ENCODE results near the gene GGN.
"Not testable (repeated sequence)": the region's sequence is repeated elsewhere in the genome, so short reads cannot be mapped to it uniquely, and the experiment has no call there.

The GGN gene

DNA sequence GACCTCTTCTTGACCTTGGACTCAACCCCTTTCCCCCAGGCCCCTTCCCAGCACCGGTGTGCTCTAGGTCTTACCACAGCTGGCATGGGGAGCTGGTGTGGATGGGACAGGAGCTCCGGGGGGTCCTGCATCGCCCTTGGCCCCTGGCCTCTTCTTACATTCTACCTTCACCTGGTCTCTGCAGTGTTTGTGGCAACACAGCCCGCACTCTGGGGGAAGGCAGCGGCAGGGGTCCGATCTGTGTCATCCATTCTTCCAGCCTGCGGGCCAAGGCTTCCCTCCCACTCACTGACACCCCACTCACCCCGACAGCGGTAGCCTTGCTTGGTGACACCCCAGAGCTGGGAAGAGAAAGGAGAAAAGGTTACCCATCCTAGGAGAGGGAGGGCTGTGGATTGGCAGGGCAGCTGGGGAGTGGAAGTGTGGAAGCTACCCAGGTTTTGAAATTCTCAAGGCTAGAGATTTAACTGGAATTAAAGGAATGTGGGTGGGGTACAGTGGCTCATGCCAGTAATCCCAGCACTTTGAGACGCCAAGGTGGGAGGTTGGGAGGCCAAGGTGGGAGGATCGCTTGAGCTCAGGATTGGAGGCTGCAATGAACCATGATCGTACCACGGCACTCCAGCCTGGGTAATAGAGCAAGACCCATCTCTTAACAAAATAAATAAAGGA, 23.3 kb upstream of the GGN start:
- no peak for DNase-seq

DNA sequence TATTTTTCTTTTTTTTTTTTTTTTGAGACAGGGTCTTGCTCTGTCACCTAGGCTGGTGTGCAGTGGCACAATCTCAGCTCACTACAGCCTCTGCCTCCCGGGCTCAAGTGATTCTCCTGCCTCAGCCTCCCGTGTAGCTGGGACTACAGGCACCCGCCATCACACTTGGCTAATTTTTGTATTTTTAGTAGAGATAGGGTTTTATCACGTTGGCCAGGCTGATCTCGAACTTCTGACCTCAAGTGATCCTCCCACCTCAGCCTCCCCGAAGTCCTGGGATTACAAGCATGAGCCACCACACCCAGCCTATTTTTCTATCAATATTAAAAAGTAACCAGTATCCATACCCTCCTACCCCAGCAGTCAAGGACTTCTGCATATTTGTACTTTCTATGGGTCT, 22.6 kb upstream of the GGN start:
- DNase-seq = not testable (repeated sequence)

DNA sequence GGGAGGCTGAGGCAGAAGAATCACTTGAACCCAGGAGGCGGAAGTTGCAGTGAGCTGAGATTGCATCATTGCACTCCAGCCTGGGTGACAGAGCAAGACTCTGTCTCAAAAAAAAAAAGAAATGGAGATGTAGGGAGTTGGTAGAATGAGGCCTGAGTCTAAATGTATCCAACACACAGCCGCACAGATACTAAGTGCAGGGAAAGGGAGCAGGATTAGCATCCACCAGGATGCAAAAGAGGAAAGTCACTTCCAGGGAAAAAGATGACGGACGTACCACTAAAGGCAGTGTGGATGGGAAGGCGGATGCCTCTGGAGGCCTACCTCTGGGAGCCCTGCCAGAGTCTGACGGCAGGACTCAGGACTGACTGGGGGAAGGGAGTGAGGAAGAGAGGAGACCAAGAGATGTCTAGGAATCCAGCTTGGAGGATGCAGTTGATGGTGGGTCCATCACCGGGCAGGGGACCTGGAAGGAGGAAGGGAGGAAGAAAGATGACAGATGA, 21.8 kb upstream of the GGN start:
- no peak for DNase-seq

DNA sequence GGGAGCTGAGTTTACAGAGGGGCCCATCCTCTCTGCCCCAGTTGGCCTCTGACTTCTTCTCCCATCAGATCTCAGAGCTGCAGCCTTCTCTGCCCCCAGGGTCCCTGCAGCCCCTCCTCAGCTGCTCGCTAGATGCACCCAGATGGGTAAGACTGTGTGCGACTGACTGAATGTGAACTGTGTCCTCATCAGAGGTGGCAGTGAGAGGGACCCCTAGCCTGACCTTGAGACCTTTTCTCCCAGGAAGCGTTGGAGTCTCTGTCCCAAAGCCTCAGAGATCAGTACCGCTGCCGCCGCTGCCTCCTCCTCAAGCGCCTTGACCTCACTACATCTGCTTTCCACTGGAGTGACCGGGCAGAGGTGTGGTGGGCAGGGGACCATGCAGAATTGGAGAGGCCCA, 17.4 kb upstream of the GGN start:
- no peak for DNase-seq

DNA sequence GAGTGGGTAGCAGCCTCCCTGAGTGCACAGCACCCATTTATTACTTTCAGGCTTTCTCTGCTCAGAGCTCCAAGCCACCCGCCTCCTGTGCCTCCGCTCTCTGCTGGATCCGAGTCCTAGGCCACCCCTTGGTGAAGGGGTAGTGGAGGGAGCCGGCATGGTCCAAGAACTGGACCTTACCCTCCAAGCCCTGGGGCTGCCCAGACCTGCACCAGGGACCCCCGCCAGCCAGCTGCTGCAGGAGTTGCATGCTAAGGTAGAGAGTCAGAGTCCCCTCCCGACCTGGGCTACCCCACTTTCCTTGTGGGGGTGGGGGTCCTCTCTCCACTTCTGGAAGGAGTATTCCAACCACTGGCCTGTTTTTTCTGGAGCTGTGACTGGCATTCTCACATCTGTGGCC, 17.0 kb upstream of the GGN start:
- DNase-seq = no peak

DNA sequence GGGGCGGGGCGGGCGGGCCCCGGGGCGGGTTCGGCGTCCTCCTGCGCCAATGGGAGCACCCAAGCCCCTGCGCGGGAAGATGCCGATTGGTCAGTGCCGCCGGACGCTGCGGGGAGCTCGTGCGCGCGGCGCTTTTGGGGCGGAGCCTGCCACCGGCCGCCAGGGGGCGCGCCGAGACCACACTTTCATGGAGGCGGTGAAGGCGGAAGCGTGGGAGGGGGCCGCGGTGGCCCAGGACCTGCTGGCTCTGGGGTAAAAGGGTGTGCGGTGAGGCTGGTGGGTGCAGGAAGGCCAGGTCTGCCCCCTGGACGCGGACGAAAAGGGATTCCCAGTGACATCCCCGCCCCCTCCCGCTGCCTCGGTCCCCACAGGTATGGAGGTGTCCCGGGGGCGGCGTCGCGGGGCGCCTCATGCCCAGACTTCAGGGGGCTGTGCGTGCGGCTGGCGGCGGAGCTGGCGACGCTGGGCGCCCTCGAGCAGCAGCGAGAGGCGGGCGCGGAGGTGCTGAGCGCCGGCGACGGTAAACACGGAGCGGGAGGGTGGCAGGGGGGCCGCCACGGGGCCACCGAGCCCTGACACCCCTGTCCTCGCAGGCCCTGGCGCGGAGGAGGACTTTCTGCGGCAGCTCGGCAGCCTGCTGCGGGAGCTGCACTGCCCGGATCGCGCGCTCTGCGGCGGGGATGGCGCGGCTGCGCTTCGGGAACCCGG, 15.3 kb upstream of the GGN start, which contains the start of gene FAM98C:
FAM98C (plus strand) TSS at position 127 of the 708 bp plus-strand sequence; CDS start at position 188, 61 bp downstream.
- DNase-seq = peak; percentile 98 to 99

DNA sequence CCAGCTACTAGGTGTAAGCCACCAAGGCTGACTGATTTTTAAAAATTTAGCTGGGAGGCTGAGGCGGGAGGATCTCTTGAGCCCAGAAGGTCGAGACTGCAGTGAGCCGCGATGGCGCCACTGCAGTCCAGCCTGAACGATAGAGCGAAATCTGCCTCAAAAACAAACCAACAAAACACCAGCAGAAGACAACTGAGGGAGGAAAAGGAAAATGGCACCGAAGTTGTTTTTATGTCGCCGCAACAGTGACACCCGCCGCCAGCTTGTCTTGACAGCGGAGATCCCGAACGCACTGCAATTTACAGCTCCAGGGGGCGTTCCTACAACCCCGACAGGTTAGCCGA, 14.8 kb upstream of the GGN start:
- DNase-seq = no peak

DNA sequence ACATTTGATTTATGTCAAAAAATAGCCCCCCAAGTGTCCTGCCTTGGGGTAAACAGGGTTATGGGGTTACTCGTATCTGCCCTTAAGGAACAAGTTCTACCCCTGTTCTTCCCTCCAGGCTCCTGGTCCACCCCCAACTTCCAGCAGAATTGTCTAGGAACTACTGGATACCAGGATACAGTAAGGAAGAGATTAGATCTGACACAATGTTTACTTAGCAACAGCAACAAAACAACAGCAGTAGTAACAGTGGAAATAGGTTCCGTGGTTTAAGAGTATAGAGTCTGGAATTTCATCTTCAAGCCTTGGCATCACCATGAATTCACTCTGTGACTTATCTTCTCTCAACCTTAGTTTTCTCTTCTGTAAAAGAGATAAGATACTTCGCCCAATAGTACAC, 13.3 kb upstream of the GGN start:
- no peak for DNase-seq

DNA sequence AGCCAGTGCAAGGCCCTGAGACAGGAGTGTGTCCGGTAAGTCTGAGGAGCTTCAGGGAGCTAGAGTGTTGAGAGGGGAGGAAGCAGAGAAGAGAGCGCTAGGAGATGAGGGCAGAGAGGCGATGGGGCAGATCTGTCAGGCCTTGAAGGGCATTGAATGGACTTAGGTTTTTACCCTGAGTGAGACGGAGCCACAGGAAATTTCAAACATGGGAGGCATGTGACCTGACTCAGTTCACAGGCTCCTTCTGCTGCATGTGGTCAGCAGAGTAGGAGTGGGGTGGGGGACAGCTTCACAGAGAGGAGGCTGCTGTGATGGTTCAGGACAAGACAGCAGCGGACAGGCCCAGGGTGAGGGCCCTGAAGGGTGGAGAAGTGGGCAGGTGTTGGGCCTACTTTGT, 12.5 kb upstream of the GGN start:
- no peak for DNase-seq

DNA sequence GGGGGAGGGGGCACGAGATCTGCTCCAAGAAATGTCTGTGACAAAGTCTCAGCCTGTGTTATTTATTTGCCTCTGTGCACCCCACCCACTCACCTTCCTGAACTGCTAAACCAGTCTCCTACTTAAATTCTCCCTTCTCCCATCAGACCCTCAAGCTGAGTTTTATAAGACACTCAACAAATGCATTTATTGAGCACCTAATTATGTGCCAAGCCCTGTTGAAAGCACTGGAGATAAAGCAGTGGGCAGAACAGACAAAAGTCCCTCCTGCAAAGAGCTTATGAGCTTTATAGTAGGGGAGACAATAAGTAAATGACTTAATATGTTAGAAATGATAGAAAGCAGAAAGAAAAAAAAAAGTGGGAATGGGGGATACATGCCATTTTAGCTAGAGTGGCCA, 11.7 kb upstream of the GGN start:
- DNase-seq = no peak

DNA sequence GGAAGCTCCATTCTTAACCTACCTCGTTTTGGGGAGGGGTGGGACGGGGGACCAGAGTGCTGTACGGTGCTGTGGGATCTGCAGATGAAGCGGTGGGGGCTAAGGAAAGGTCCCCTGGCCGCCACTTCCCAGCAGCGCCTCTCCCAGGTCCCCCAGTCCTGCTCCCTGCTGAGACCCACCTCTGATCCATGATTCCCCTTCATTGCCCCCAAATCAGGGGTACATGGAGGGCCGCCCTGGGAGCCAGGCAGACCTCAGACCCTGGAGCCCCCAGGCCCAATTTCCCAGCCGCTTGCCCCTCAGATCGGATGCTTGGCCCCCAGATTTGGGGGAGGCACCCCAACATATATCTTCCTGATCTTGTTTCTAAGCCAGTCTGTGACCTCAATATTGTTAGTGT, 11.2 kb upstream of the GGN start:
- DNase-seq = no peak

DNA sequence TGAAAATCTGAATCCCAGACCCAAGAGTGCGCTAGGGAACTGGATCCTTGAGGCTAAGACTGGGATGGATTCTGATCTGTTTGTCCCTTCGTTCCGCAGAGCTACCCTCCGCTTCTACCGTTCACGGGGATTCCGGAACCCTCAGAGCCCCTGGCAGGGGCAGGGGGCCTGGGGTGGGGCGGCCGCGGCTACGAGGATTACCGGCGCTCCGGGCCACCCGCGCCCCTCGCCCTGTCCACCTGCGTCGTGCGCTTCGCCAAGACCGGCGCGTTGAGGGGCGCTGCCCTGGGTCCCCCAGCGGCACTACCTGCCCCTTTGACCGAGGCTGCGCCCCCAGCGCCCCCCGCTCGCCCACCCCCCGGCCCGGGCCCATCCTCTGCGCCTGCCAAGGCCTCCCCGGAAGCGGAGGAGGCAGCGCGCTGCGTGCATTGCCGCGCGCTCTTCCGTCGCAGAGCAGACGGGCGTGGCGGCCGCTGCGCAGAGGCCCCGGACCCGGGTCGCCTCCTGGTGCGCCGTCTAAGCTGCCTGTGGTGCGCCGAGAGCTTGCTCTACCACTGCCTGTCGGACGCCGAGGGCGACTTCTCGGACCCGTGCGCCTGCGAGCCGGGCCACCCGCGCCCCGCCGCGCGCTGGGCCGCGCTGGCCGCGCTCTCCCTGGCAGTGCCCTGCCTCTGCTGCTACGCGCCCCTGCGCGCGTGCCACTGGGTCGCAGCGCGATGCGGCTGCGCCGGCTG, 7.7 kb upstream of the GGN start:
- peak in 1 of 2 donors; percentile 44 for DNase-seq

DNA sequence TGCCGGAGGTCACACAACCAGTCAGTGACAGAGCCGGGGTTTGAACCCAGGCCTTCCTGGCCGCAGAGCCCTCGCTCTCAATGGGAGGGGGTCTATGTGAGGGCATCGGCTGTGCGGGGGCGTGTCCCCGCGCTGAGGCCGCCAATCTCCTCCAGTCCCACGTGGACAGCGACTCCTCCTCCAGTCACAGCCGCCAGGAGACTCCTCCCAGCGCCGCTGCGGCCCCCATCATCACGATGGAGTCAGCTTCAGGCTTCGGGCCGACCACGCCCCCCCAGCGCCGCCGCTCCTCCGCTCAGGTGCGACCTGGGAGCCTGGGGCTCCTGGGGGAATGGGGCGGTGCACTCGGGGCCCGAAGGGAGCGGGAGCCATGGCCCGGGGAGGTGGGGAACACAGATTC, 6.7 kb upstream of the GGN start:
- DNase-seq = peak; percentile 79 to 80

DNA sequence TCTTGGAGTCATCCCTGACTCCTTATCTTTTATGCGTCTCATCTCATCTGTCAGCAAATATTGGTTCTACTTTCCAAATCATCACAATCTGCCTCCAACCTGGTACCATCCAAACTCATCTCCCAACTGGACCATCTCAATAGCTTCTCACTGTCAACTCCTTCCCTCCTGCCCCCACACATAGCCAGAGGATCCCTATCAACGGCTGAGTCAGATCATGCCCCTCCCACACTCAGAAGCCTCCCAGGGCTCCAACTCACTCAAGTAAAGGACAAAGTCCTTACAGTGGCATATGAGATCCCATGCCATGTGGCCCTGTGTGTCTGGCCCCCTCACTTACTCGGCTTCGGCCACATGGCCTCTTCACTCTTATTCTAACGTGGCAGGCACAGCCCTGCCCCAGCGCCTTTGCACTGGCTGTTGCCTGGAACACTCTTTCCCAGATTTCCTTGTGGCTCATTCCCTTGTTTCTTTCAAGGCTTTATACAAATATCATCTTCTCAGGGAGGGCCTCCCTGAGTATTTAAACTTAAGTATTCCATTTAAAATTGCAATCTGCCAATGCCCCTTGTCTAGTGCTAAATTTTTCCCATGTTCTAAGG, 5.0 kb upstream of the GGN start:
- DNase-seq = no peak

DNA sequence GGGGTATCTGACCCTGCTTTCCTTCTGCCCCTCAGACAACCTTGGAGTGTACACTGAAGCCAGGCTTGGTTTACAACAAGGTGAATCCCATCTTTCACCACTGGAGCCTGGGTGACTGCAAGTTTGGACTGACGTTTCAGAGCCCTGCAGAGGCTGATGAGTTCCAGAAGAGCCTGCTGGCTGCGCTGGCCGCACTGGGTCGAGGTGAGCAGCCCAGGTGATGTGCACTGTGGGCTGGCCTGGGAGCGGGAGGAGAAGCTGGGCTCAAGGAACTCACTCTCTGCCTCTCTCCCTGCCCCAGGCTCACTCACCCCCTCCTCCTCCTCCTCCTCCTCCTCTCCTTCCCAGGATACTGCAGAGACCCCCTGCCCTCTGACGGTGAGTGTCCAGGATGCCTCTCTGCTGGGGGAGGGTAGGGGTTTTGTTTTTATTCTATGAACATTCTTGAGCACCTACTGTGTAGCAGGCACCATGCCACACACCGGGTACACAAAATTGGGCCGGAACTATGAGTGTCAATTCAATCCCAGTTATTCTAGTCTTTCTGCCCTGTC, 4.2 kb upstream of the GGN start:
- no peak for DNase-seq

DNA sequence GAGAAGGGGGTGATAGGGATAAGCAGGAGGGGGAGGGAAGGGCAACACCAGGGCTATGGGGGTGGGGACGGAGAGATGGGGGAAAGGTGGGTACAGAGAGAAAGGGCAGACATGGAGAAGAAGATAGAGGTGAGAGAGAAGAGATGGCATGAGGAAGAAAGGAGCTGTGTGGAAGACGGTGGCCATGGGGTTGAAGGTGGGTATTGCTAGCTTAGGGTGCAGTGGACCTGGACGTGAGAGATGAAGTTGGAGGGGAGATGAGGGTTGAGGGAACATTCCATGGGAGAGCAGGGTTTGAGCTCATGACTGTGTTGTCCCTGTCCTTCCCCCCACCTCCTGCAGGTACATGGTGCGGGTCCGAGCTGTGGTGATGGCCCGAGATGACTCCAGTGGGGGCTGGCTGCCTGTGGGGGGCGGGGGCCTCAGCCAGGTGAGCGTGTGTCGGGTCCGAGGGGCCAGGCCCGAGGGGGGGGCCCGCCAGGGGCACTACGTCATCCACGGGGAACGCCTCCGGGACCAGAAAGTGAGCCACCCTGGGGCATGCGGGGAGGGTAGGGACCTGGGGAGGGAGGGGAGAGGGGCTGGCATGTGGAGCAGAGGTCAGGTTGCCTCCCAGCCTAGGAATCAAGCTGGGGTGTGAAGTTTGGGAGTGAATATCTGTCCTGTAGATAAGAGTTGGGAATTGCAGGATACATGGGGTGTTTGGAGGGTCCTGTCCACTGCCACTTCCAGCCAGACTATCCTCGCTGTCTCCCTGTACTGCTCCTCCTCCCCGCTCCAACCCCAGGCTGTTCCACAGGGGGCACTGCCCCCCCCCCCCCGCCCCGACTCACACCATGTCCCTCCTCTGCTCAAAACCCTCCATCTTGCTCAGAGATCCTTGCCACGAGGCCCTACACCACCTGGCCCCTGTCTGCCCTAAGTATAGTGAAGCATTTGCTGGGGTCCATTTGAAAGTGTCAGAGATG, 2.4 kb upstream of the GGN start:
- DNase-seq = no peak

DNA sequence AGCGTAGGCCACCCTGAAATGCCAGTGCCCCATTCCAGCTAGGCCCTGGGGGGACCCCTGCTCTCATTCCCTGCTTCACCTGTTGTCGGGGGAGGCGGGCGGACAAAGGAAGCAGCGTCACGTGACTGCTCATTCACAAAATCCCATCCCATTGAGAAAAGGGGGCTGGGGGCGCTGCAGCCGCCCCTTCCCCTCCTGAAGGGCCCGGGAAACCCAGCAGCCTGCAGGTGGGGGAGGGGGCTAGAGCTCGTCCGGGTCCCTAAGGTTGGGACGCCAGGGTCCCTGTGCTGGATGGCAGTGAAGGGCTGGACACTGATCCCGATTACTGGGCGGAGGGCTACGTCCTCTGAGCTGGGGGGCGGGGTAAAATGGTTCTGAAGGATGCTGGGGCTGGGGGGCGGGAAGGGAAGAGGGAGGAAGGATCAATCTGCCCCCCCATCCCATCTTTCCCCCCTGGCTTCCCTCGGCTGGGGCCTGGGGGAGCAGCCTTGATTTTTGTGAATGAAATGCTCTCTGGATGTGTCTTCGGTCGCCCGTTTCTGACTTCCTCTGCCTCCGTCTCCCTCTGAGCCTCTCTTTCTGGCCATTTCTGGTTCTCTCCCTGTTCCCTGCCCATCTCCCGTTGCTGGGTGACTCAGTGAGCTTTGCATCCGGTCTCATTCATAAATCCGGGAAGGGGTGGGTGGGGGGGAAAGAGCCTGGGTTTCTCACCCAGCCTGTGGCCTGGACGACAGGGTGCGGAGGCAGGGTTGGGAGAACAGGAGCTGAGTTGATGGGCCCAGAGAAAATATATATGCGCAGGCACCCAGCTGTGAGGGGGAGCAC, 1.5 kb upstream of the GGN start:
- no peak for DNase-seq

DNA sequence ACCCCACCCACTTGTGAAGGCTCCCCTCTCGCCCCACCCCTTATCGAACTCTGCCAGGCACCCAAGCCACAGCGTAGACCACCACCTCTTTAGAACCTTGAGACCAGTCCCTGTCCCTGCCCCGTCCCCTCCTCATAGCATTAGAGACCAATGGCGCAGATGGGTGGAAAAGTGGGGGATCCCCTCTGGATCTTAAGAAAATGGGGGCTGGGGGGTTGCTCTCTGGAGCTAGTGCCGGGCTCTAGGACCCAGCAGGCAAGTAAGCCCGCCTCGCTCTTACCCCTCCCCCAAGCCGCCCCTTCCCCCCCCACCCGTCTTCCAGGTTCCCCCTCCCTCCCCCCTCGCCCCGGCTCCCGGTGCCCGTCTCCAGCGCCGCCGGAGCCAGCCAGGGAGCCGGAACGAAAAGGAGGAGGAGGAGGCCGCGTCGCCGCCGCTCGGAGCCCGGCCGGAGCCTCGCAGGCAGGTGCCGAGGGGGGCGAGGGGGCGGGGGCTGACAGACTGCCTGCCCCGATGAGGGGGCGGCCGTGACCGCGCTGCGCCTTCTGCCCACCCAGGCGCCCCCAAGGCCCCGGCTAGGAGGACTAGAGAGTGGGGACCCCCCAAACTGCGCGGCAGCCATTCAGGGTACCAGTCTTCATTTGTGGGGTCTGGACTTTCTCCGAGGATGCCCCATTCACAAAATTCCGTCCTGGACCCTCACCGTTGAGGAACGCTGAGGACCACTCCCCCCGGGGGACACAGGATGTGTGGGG, 691 bp upstream of the GGN start, which contains the start of gene SPRED3:
SPRED3 (plus strand) TSS at position 349 of the 752 bp plus-strand sequence. CDS start 1,606 bp downstream, outside the sequence.
- no peak for DNase-seq

DNA sequence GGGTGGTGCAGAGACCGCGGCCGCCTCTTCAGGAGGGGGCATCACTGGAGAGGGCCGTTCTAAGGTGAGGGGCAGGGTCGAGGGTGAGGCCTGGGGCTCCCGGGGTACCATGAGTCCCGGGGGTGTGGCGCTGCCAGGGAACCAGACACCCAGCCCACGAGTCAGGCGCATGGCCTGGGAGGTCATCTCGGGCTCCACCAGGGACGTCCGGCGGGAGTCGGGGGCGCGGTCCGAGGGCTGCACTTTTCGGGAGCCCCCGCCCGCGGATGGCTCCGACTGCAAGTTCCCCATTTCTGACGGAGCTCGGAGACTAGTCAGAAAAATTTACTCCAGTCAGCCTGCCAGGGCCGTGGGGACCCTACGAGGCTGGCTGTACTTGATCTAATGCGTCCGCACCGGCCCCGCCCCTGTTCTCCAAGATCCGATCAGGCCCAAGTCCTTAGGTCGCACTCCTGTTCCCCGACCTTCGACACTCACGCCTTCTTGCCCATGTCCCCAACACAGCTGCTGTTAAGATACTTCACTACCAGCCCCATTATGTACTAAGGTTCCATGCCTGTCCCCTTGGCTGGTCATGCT, 774 bp downstream of the GGN start:
- DNase-seq = peak in 1 of 2 donors; percentile 14
